ENCODE data around the gene MTA1.

- no peak for TF ChIP-seq CTCF (IDR thresholded peaks at IDR 0.05)
- TF ChIP-seq EP300 (IDR thresholded peaks at IDR 0.05), result no peak
- no peak for TF ChIP-seq POLR2A (IDR thresholded peaks at IDR 0.05)
Measured at GRCh38 chr14:105413544-105413886, 6.1 kb upstream of the MTA1 start.

All from stomach (tissue), 4 donors.